GM23248 (cell line): ENCODE data around the gene LCORL. TPM values are rescaled to one million over a fixed set of nuclear protein-coding genes. Genes with fewer than 3 reads are reported as not detected.

Experiments used
- DNase-seq: peaks from one replicate; pipeline ENCODE4 v3.0.0-alpha.2; 2015
- H2AFZ ChIP-seq: fragments of 200-600 bp; sonication (generic); 2 replicates; pipeline ENCODE4 v1.6.1; 2016; ENCODE audit warnings: antibody characterized with exemption
- H3F3A ChIP-seq: fragments of 200-600 bp; sonication (generic); 2 replicates; pipeline ENCODE4 v1.6.1; 2016; ENCODE audit warnings: mild to moderate bottlenecking, antibody characterized with exemption, mixed run types; ENCODE audit not compliant: insufficient read depth
- H3K27ac ChIP-seq: fragments of 200-600 bp; sonication (generic); 2 replicates; pipeline ENCODE4 v1.5.1; 2016; ENCODE audit warnings: mild to moderate bottlenecking
- H3K27me3 ChIP-seq: fragments of 200-600 bp; sonication (generic); replicated peaks from 2 replicates; pipeline ENCODE4 v1.6.1; 2016; ENCODE audit warnings: mild to moderate bottlenecking; ENCODE audit not compliant: insufficient read depth
- H3K36me3 ChIP-seq: fragments of 200-600 bp; sonication (generic); 2 replicates; pipeline ENCODE4 v1.6.1; 2016; ENCODE audit warnings: low read depth, mild to moderate bottlenecking
- H3K4me1 ChIP-seq: fragments of 200-600 bp; sonication (generic); 2 replicates; pipeline ENCODE4 v1.6.1; 2016; ENCODE audit warnings: mild to moderate bottlenecking; ENCODE audit not compliant: insufficient read depth
- H3K4me2 ChIP-seq: fragments of 200-600 bp; sonication (generic); one replicate; pipeline ENCODE4 v1.6.1; 2016; ENCODE audit warnings: mild to moderate bottlenecking; ENCODE audit not compliant: unreplicated experiment
- H3K4me3 ChIP-seq: fragments of 200-600 bp; sonication (generic); 2 replicates; pipeline ENCODE4 v1.5.1; 2016; ENCODE audit warnings: mild to moderate bottlenecking
- H3K79me2 ChIP-seq: fragments of 200-600 bp; sonication (generic); 2 replicates; pipeline ENCODE4 v1.6.1; 2016; ENCODE audit warnings: mild to moderate bottlenecking; ENCODE audit not compliant: insufficient read depth
- H3K9ac ChIP-seq: fragments of 200-600 bp; sonication (generic); 2 replicates; pipeline ENCODE4 v1.6.1; 2016; ENCODE audit warnings: mild to moderate bottlenecking
- H3K9me2 ChIP-seq: fragments of 200-600 bp; sonication (generic); 2 replicates; pipeline ENCODE4 v1.6.1; 2016; ENCODE audit warnings: mixed run types, mild to moderate bottlenecking, moderate library complexity; ENCODE audit not compliant: insufficient read depth
- H3K9me3 ChIP-seq: fragments of 200-600 bp; sonication (generic); one replicate; pipeline ENCODE4 v1.6.1; 2017; ENCODE audit warnings: low read depth
- H4K20me1 ChIP-seq: fragments of 200-600 bp; sonication (generic); 2 replicates; pipeline ENCODE4 v1.6.0; 2016; ENCODE audit not compliant: insufficient read depth
- EZH2 ChIP-seq: fragments of 200-600 bp; sonication (generic); IDR thresholded peaks from 2 replicates; pipeline ENCODE4 v1.6.1; 2018; ENCODE audit warnings: antibody characterized with exemption, mild to moderate bottlenecking; ENCODE audit not compliant: insufficient read depth, poor library complexity, severe bottlenecking
- EZH2phosphoT487 ChIP-seq: fragments of 200-600 bp; sonication (generic); IDR thresholded peaks from 2 replicates; pipeline ENCODE4 v1.6.1; 2018; ENCODE audit warnings: antibody characterized with exemption, moderate library complexity, mild to moderate bottlenecking, low read depth; ENCODE audit not compliant: insufficient read depth
- WGBS, 2 experiments: methylation state at CpG; one replicate each; pipeline ENCODE4 v1.1.6; 2015 to 2017; ENCODE audit warnings: low lambda C conversion rate in 2 of 2, low coverage in 1 of 2; ENCODE audit errors: missing lambda C conversion rate in 2 of 2; 5-methylcytosine and 5-hydroxymethylcytosine counted together
- in situ Hi-C: fragments of 300-500 bp; cut with MboI; formaldehyde crosslinking; loops from 2 replicates; pipeline ENCODE4 v1.15.0; 2020
- polyA plus RNA-seq: library from polyadenylated mRNA; unstranded; fragments of >200 nt; fragmentation: Nextera tagmentation; extraction: Ambion mirVana; gene quantifications from 2 replicates; pipeline ENCODE4 v1.2.1, GENCODE V29; 2016
- total RNA-seq: library from RNA; depleted of rRNA; stranded (reverse); fragments of >200 nt; shearing (Covaris generic); gene quantifications from 2 replicates; pipeline ENCODE4 v1.2.3, GENCODE V29; 2014

The LCORL gene
- total and polyA plus RNA-seq, 2 experiments from 2014 or later: 5.0 to 6.2 TPM

DNA sequence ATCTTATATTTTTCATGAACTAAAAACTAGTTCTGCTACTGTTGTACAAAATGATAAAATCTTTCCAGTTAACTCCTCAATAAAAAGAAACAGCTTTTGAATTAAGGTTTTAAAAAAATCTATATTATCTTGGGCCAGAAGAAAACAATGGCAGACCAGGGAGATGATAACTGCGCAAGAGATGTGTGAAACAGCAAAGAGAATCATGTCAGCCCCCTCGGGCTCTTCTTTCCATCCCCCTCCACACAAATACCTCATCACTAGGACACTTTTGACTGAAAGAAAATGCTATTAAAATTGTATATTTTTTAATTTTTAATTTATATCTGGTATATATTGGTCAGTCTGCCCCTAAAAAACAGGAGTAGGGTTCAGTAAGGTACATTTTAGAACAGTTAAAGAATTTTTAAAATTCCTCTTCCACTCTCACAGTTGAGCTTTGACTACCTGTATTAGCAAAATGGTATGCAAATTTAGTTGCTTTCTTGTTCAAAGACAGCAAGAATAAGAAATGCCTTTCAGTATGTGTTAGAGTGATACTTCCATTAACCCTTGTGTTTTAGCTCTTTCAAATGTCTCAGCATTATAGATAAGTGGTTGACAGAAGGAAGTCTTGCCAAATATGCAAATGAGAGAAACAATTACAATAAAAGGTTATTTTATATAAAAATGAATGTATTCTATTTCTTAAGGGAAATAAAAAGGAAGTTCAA is 36.4 kb upstream of the LCORL start:
- Histone ChIP-seq H3K9me2 (no peaks in the 10 kb centered on the region), H3K27me3 (no peaks in the 10 kb centered on the region), H3K4me3 (no peak overlapping the region), H3K4me2 (no peak overlapping the region), H2AFZ (peak overlapping the region; percentile 54; the same call in 1 of the 2 replicates), H3K27ac (no peak overlapping the region), H3K4me1 (no peaks in the 10 kb centered on the region; the same call in 1 of the 2 replicates), H4K20me1 (no peaks in the 10 kb centered on the region), H3K9me3 (peaks cover 2% of the 10 kb centered on the region), H3K36me3 (no peaks in the 10 kb centered on the region), H3K79me2 (no peaks in the 10 kb centered on the region), H3K9ac (no peak overlapping the region), H3F3A (no peaks in the 10 kb centered on the region)
- TF ChIP-seq EZH2phosphoT487: no peak
- DNase-seq: no peak
- 43 to 52% methylated on average over 2 of the region's 2 CpGs for WGBS, 2 experiments
- in situ Hi-C loops: no loop called here

DNA sequence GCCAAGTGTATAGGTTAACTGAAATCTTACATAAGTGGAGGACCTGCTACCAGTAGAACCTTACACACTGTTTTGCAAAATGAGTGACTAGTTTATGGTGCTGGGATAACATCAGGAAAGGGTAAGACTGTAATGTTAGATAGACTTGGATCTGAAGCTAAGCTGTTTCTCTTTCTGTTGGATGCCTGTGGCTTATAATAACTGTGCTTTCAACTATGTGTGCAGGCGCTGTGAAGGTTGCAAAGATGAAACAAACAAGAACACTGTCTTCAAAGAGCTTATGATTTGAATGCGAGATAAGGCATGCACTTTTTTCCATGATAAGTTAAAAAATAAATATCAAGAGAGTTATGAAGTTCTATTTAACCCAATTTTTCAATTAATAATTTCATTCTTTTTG is 34.5 kb upstream of the LCORL start:
- in situ Hi-C loops: no loop called here
- Histone ChIP-seq H3K9me2 (no peaks in the 10 kb centered on the region), H3K9ac (no peak overlapping the region), H2AFZ (no peak overlapping the region), H3K27ac (no peak overlapping the region), H3K4me3 (no peak overlapping the region), H3F3A (no peaks in the 10 kb centered on the region), H3K4me1 (no peaks in the 10 kb centered on the region; the same call in 1 of the 2 replicates), H3K36me3 (no peaks in the 10 kb centered on the region), H3K27me3 (no peaks in the 10 kb centered on the region), H3K4me2 (no peak overlapping the region), H3K9me3 (no peaks in the 10 kb centered on the region), H4K20me1 (no peaks in the 10 kb centered on the region), H3K79me2 (no peaks in the 10 kb centered on the region)
- TF ChIP-seq EZH2: no peak
- no peak for TF ChIP-seq EZH2phosphoT487
- WGBS, 2 experiments: 54 to 63% methylated on average over 2 of the region's 2 CpGs
- no peak for DNase-seq

DNA sequence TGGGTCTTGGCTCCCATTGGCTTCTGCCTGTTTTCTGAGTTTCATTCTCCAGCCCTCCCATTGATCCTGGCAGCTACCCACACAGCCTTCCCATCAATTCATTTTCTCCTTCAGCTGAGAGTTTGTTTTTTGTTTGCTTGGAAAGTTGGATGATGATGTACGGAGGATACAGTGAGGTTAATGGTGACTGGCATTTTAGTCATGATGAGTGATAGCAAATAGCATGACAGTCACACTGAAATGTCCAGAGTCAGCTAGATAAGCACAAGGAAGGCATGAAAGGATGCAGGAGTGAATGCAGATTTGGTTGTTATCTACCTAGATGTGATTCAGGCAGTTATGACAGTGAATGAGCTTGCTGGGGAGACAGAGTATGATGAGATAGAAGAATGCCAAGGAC is 30.6 kb upstream of the LCORL start:
- Histone ChIP-seq H3K9ac (no peak overlapping the region), H3F3A (no peaks in the 10 kb centered on the region), H4K20me1 (no peaks in the 10 kb centered on the region), H3K79me2 (no peaks in the 10 kb centered on the region), H2AFZ (no peak overlapping the region), H3K27me3 (no peaks in the 10 kb centered on the region), H3K9me2 (no peaks in the 10 kb centered on the region), H3K4me1 (no peaks in the 10 kb centered on the region), H3K9me3 (no peaks in the 10 kb centered on the region), H3K4me2 (no peak overlapping the region), H3K27ac (no peak overlapping the region), H3K4me3 (no peak overlapping the region), H3K36me3 (no peaks in the 10 kb centered on the region)
- no peak for TF ChIP-seq EZH2
- TF ChIP-seq EZH2phosphoT487: no peak
- in situ Hi-C loops: no loop called here
- WGBS, 2 experiments: 12 to 14% methylated on average over 1 of the region's 1 CpG
- no peak for DNase-seq

DNA sequence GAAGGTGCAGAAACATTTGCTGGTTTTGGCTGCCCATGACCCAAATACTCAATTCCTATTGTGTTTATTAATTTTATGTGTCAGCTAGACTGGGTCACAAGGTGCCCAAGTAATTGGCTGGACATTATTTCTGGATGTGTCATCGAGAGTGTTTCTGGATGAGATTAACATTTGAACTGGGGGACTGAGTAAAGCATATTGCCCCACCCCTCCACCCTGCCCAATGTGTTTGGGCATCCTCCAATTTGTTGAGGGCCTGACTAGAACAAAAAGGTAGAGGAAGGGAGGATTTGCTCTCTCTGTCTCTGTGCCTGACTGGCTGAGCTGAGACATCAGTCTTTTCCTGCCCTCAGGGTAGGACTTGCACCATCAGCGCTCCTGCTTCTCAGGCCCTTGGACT is 29.7 kb upstream of the LCORL start:
- no peak overlapping the region for H3K4me2 ChIP-seq

DNA sequence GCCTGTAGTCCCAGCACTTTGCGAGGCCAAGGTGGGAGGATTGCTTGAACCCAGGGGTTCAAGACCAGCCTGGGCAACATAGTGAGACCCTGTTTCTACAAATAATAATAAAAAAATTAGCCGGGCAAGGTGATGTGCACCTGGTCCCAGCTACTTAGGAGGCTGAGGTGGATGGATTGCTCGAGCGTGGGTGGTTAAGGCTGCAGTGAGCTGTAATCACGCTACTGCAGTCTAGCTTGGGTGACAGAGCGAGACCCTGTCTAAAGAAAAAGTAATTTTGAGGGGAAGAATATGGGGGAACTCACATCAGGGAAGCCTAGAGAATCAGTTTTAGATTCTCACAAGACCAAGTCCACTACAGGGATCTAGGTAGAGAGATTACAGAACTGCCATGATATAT is 28.9 kb upstream of the LCORL start:
- Histone ChIP-seq H4K20me1 (no peaks in the 10 kb centered on the region), H3K9me2 (no peaks in the 10 kb centered on the region), H3K27ac (no peak overlapping the region), H3K4me3 (no peak overlapping the region), H3K27me3 (no peaks in the 10 kb centered on the region), H2AFZ (no peak overlapping the region), H3K4me2 (no peak overlapping the region), H3K4me1 (no peaks in the 10 kb centered on the region), H3K79me2 (no peaks in the 10 kb centered on the region), H3F3A (no peaks in the 10 kb centered on the region), H3K9me3 (no peaks in the 10 kb centered on the region), H3K36me3 (no peaks in the 10 kb centered on the region), H3K9ac (no peak overlapping the region)
- WGBS, 2 experiments: 82 to 84% methylated on average over 6 of the region's 6 CpGs
- no peak for DNase-seq
- in situ Hi-C loops: no loop called here
- TF ChIP-seq EZH2 (no peak), EZH2phosphoT487 (no peak)

More for the DNA sequence above, 29.7 kb upstream of the LCORL start:
- 65 to 69% methylated on average over 2 of the region's 2 CpGs for WGBS, 2 experiments
- Histone ChIP-seq H3F3A (no peaks in the 10 kb centered on the region), H3K9me2 (no peaks in the 10 kb centered on the region), H3K9me3 (no peaks in the 10 kb centered on the region), H3K79me2 (no peaks in the 10 kb centered on the region), H3K27me3 (no peaks in the 10 kb centered on the region), H3K36me3 (no peaks in the 10 kb centered on the region), H3K4me1 (no peaks in the 10 kb centered on the region), H4K20me1 (no peaks in the 10 kb centered on the region), H3K9ac (no peak overlapping the region), H3K4me3 (no peak overlapping the region), H2AFZ (no peak overlapping the region), H3K27ac (no peak overlapping the region)
- DNase-seq: peak; percentile 6
- TF ChIP-seq EZH2phosphoT487 (no peak), EZH2 (no peak)
- in situ Hi-C loops: no loop called here
